Neutrophil (primary cell): Measurements from ENCODE around the gene HRH2.
A peak's percentile ranks its signal among the peaks of the same experiment; 100 is the strongest.
"Not testable (repeated sequence)": the region's sequence is repeated elsewhere in the genome, so short reads cannot be mapped to it uniquely, and the experiment has no call there.

ENCODE experiments used
- H3K27ac ChIP-seq: fragments of 200-600 bp; sonication (generic); 2 replicates; pipeline ENCODE4 v1.5.1; 2016; ENCODE audit warnings: mild to moderate bottlenecking, moderate library complexity
- H3K27me3 ChIP-seq: fragments of 200-600 bp; sonication (generic); 2 replicates; pipeline ENCODE4 v1.6.0; 2016; ENCODE audit warnings: mild to moderate bottlenecking
- H3K36me3 ChIP-seq: fragments of 200-600 bp; sonication (generic); 2 replicates; pipeline ENCODE4 v1.5.1; 2017
- H3K4me1 ChIP-seq, 2 experiments: fragments of 200-600 bp in 1 of 2; sonication (generic) in 1 of 2; 1 replicate in 1 of 2; 2 replicates in 1 of 2; pipeline versions ENCODE4 v1.5.1 to v1.6.1; 2013 to 2016; ENCODE audit warnings: low read depth in 1 of 2, low read length in 1 of 2, mild to moderate bottlenecking in 1 of 2, moderate library complexity in 1 of 2; ENCODE audit not compliant: control insufficient read depth in 1 of 2, insufficient read depth in 1 of 2
- H3K4me3 ChIP-seq, 2 experiments: fragments of 200-600 bp in 1 of 2; sonication (generic) in 1 of 2; 1 replicate in 1 of 2; 2 replicates in 1 of 2; pipeline ENCODE4 v1.5.1; 2013 to 2016; ENCODE audit warnings: low read depth in 1 of 2, low read length in 1 of 2, mild to moderate bottlenecking in 1 of 2, moderate library complexity in 1 of 2
- H3K9me3 ChIP-seq: fragments of 200-600 bp; sonication (generic); 2 replicates; pipeline ENCODE4 v1.5.1; 2016
- CTCF ChIP-seq: fragments of 200-600 bp; sonication (generic); IDR thresholded peaks from 2 replicates; pipeline ENCODE4 v1.5.1; 2016; ENCODE audit warnings: antibody characterized with exemption

The HRH2 gene

GRCh38 chr5:175714479-175715085 lies 56.7 kb downstream of the HRH2 start:
- no peaks in the 10 kb centered on the region for H3K27me3 ChIP-seq
- TF ChIP-seq CTCF = no peak
- H3K4me1 ChIP-seq = peaks cover 13 to 18% of the 10 kb centered on the region in 2 experiments
- no peak overlapping the region for H3K4me3 ChIP-seq
- H3K36me3 ChIP-seq = peaks cover 10% of the 10 kb centered on the region
- no peak overlapping the region for H3K27ac ChIP-seq
- H3K9me3 ChIP-seq = no peaks in the 10 kb centered on the region

GRCh38 chr5:175715627-175716522 lies 58.0 kb downstream of the HRH2 start:
- Histone ChIP-seq H3K9me3 (no peaks in the 10 kb centered on the region), H3K4me1 (peaks cover 7% of the 10 kb centered on the region in 2 experiments), H3K4me3 (no peak overlapping the region), H3K36me3 (no peaks in the 10 kb centered on the region), H3K27ac (no peak overlapping the region), H3K27me3 (no peaks in the 10 kb centered on the region)
- TF ChIP-seq CTCF = no peak

- Histone ChIP-seq H3K4me1 (no peaks in the 10 kb centered on the region), H3K27ac (no peak overlapping the region), H3K27me3 (no peaks in the 10 kb centered on the region), H3K4me3 (no peak overlapping the region), H3K9me3 (no peaks in the 10 kb centered on the region), H3K36me3 (no peaks in the 10 kb centered on the region)
- no peak for TF ChIP-seq CTCF
Measured at GRCh38 chr5:175717837-175718236, 60.0 kb downstream of the HRH2 start.

GRCh38 chr5:175718401-175719108 lies 60.7 kb downstream of the HRH2 start:
- Histone ChIP-seq H3K4me3 (no peak overlapping the region), H3K27me3 (no peaks in the 10 kb centered on the region), H3K27ac (no peak overlapping the region), H3K36me3 (no peaks in the 10 kb centered on the region), H3K9me3 (no peaks in the 10 kb centered on the region), H3K4me1 (no peaks in the 10 kb centered on the region)
- TF ChIP-seq CTCF = peak; percentile 74

GRCh38 chr5:175719109-175719432 lies 61.2 kb downstream of the HRH2 start:
- not testable (repeated sequence) for H3K4me3 ChIP-seq, H3K36me3 ChIP-seq, H3K27me3 ChIP-seq, H3K9me3 ChIP-seq, H3K4me1 ChIP-seq, H3K27ac ChIP-seq
